Stomach (tissue), 9 donors: ENCODE results near the gene KLHDC7B. TPM values are rescaled to one million over a fixed set of nuclear protein-coding genes. Genes with fewer than 3 reads are reported as not detected.
"Not testable (repeated sequence)": the region's sequence is repeated elsewhere in the genome, so short reads cannot be mapped to it uniquely, and the experiment has no call there.

Experiments used
- DNase-seq, 2 donors: peaks; one replicate each; pipeline versions ENCODE4 v3.0.0 to v3.0.0-alpha.2; 2013 to 2019
- H3K27ac ChIP-seq, 5 donors: fragments of 200-600 bp in 4 of 5; sonication (generic) in 4 of 5; one replicate each; pipeline ENCODE4 v1.5.1; 2013 to 2019; ENCODE audit warnings: mild to moderate bottlenecking in 1 of 5, moderate library complexity in 1 of 5
- H3K27me3 ChIP-seq, 3 donors: fragments of 200-600 bp; sonication (generic); one replicate each; pipeline ENCODE4 v1.5.1; 2017 to 2019; ENCODE audit warnings: mixed run types in 1 of 3
- H3K36me3 ChIP-seq, 4 donors: fragments of 200-600 bp; sonication (generic); 1 replicate in 3 of 4; 2 replicates in 1 of 4; pipeline ENCODE4 v1.5.1; 2016 to 2019
- H3K4me1 ChIP-seq, 4 donors: fragments of 200-600 bp; sonication (generic); one replicate each; pipeline ENCODE4 v1.5.1; 2016 to 2019
- H3K4me3 ChIP-seq, 4 donors: fragments of 200-600 bp; sonication (generic) in 3 of 4; one replicate each; pipeline ENCODE4 v1.5.1; 2016 to 2019; ENCODE audit warnings: mild to moderate bottlenecking in 1 of 4
- H3K9me3 ChIP-seq, 4 donors: fragments of 200-600 bp; sonication (generic); one replicate each; pipeline ENCODE4 v1.5.1; 2016 to 2019
- CTCF ChIP-seq, 7 experiments: fragments of 450-650 bp in 4 of 7; fragments of 200-600 bp in 3 of 7; sonication (generic) in 3 of 7; IDR thresholded peaks; one replicate each; pipeline ENCODE4 v1.5.1; 2016 to 2019; ENCODE audit warnings: antibody characterized with exemption in 7 of 7, control low read depth in 2 of 7, mild to moderate bottlenecking in 1 of 7
- EP300 ChIP-seq: sonication (generic); formaldehyde crosslinking; IDR thresholded peaks from one replicate; pipeline ENCODE4 v1.6.1; 2017; ENCODE audit warnings: antibody characterized with exemption
- POLR2A ChIP-seq, 4 donors: fragments of 450-650 bp; IDR thresholded peaks; one replicate each; pipeline ENCODE4 v1.6.1; 2016; ENCODE audit warnings: antibody characterized with exemption in 4 of 4, control low read depth in 2 of 4, mild to moderate bottlenecking in 1 of 4, moderate library complexity in 1 of 4
- POLR2AphosphoS5 ChIP-seq, 3 donors: sonication (generic); formaldehyde crosslinking; IDR thresholded peaks; one replicate each; pipeline ENCODE4 v1.6.1; 2016; ENCODE audit warnings: antibody characterized with exemption in 3 of 3
- WGBS, 5 donors: extraction: QIAGEN DNeasy Blood & Tissue Kit in 3 of 5; methylation state at CpG; one replicate each; pipeline versions ENCODE4 v1.1.5 to v1.1.7; 2013 to 2018; 5-methylcytosine and 5-hydroxymethylcytosine counted together
- intact Hi-C: fragments of 100-400 bp; cut with DNase I; formaldehyde crosslinking; loops from one replicate; pipeline ENCODE4 v1.15.1; 2023; ENCODE audit warnings: low total_unique reads
- polyA plus RNA-seq, 3 donors: library from polyadenylated mRNA; stranded (reverse); fragments of 200-250 nt; gene quantifications; one replicate each; pipeline ENCODE4 v1.2.3, GENCODE V29; 2013
- total RNA-seq, 5 donors: library from RNA; depleted of rRNA; stranded (reverse); fragments of >200 nt; gene quantifications; one replicate each; pipeline versions ENCODE4 v1.1.0 to v1.2.3, GENCODE V29; 2014 to 2016
- donor health status: healthy with polysubstance abuse.
- donor health status: Bipolar disorder and iron deficiency.
- donor health status: healthy.

The KLHDC7B gene
- total and polyA plus RNA-seq, 8 donors: 0.25 to 0.46 TPM; not detected in 6

DNA sequence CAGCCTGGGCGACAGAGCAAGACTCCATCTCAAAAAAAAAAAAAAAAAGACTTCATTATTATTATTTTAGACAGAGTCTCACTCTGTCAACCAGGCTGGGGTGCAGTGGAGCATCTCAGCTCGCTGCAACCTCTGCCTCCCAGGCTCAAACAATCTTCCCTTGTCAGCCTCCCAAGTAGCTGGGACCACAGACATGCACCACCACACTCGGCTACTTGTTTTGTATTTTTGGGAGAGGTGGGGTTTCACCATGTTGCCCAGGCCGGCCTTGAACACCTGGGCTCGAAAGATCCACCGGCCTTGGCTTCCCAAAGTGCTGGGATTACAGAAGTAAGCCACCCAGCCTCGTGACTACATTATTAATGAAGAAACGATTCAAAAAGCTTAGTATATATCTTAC is 10.6 kb upstream of the KLHDC7B start:
- Histone ChIP-seq H3K27me3 (peaks cover 0 to 63% (median 0%) of the 10 kb centered on the region in 3 donors), H3K9me3 (no peaks in the 10 kb centered on the region), H3K4me1 (peaks cover 38 to 69% (median 42%) of the 10 kb centered on the region in 4 donors), H3K36me3 (no peaks in the 10 kb centered on the region), H3K4me3 (no peak overlapping the region), H3K27ac (peak overlapping the region in 2 of 5 donors; percentile 95 to 98)
- no peak for TF ChIP-seq POLR2AphosphoS5 (IDR thresholded peaks at IDR 0.05)
- no peak for TF ChIP-seq EP300
- intact Hi-C loops: no loop called here
- DNase-seq: no peak
- WGBS, 5 donors: 79 to 93% (median 88%) methylated on average over 7 to 8 of the region's 8 CpGs

DNA sequence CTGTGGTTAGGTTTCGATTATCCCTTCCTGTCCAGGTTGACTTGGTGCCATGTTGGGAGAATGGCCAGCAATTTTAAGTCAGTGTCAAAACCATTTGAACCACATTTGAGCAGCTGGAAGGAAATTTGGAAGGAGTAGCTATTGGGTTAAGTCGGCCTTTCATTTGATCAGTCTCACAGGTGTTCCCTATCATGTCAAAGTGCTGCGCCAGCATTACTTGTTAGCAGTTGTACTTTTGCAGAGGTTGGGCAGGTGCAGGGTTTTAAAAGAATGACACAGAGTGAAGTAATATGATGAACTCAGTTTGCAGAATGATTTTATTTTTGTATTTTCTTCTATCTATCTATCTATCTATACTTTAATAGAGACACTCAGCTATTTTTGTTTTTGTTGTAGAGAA is 9.5 kb upstream of the KLHDC7B start:
- DNase-seq: no peak
- Histone ChIP-seq H3K27ac (peak overlapping the region in 1 of 5 donors; percentile 98), H3K9me3 (no peaks in the 10 kb centered on the region), H3K27me3 (peaks cover 0 to 52% (median 0%) of the 10 kb centered on the region in 3 donors), H3K4me1 (peaks cover 29 to 68% (median 35%) of the 10 kb centered on the region in 4 donors), H3K4me3 (no peak overlapping the region), H3K36me3 (no peaks in the 10 kb centered on the region)
- whole genome bisulfite sequencing, 5 donors: 54 to 80% (median 73%) methylated on average over 3 of the region's 3 CpGs
- intact Hi-C loops: no loop called here
- TF ChIP-seq POLR2AphosphoS5 (IDR thresholded peaks at IDR 0.05) (no peak), POLR2A (IDR thresholded peaks at IDR 0.05) (no peak), CTCF (IDR thresholded peaks at IDR 0.05) (no peak)

GRCh38 chr22:50537765-50538164 is 7.9 kb upstream of the KLHDC7B start:
- no peak for TF ChIP-seq POLR2AphosphoS5 (IDR thresholded peaks at IDR 0.05)
- TF ChIP-seq EP300: no peak
- no peak for TF ChIP-seq POLR2A (IDR thresholded peaks at IDR 0.05)
- TF ChIP-seq CTCF (IDR thresholded peaks at IDR 0.05): no peak
- no peak for DNase-seq
- Histone ChIP-seq H3K4me1 (peaks cover 14 to 54% (median 23%) of the 10 kb centered on the region in 4 donors), H3K27ac (peak overlapping the region in 4 of 5 donors; percentile 80 to 98 (median 90)), H3K36me3 (no peaks in the 10 kb centered on the region), H3K27me3 (peaks cover 0 to 38% (median 0%) of the 10 kb centered on the region in 3 donors), H3K4me3 (no peak overlapping the region), H3K9me3 (no peaks in the 10 kb centered on the region)
- intact Hi-C loops: no loop called here
- WGBS, 5 donors: 83 to 93% (median 90%) methylated on average over 13 of the region's 13 CpGs

DNA sequence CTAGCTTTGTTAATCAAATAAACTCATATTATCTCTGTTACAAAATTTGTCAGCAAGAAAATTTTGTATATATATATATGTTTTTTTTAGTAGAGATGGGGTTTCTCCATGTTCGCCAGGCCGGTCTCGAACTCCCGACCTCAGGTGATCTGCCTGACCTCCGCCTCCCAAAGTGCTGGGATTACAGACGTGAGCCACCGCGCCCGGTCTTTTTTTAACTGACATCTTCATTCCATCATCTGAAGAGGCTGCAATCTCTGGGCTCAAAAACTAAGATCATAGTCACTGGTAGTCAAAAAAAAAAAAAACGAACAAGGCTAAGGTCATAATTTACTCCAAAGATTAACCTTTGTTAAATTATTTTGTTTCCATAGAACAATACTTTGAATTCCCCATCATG is 5.3 kb upstream of the KLHDC7B start:
- peaks cover 16 to 55% (median 32%) of the 10 kb centered on the region in 4 donors for H3K4me1 ChIP-seq
- DNase-seq: no peak
- peak overlapping the region in 4 of 5 donors; percentile 27 to 98 (median 86) for H3K27ac ChIP-seq
- intact Hi-C loops: no loop called here
- no peak overlapping the region for H3K4me3 ChIP-seq
- WGBS, 5 donors: 74 to 85% (median 77%) methylated on average over 10 of the region's 10 CpGs
- no peaks in the 10 kb centered on the region for H3K9me3 ChIP-seq
- TF ChIP-seq EP300 (no peak), POLR2A (IDR thresholded peaks at IDR 0.05) (no peak), POLR2AphosphoS5 (IDR thresholded peaks at IDR 0.05) (no peak)
- no peaks in the 10 kb centered on the region for H3K36me3 ChIP-seq
- peaks cover 0 to 35% (median 0%) of the 10 kb centered on the region in 3 donors for H3K27me3 ChIP-seq

DNA sequence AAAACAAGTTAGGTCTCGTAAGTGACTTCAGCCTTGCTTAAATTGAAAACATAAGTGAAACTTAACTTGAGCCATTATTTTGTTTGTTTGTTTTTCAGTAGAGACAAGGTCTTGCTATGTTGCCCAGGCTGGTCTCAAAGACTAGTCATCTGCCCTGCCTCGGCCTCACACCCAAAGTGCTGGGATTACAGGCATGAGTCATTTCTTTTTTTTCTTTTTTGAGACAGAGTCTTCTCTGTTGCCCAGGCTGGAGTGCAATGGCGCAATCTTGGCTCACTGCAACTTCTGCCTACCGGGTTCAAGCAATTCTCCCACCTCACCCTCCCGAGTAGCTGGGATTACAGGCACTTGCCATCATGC is 4.1 kb upstream of the KLHDC7B start:
- intact Hi-C loops, H3K4me3 ChIP-seq, H3K36me3 ChIP-seq, H3K9me3 ChIP-seq: not testable (repeated sequence)
- peak in 2 of 3 donors; percentile 56 to 65 for TF ChIP-seq POLR2AphosphoS5 (IDR thresholded peaks at IDR 0.05)
- H3K27me3 ChIP-seq: peaks cover 0 to 39% (median 3%) of the 10 kb centered on the region in 3 donors
- DNase-seq: peak in 1 of 2 donors; percentile 55
- 56 to 76% (median 68%) methylated on average over 5 of the region's 5 CpGs for WGBS, 5 donors
- peaks cover 17 to 56% (median 33%) of the 10 kb centered on the region in 4 donors for H3K4me1 ChIP-seq
- H3K27ac ChIP-seq: peak overlapping the region; percentile 27 to 98 (median 80)

GRCh38 chr22:50542416-50542927 is 3.2 kb upstream of the KLHDC7B start:
- peak in 1 of 2 donors; percentile 15 for DNase-seq
- peaks cover 6 to 45% (median 8%) of the 10 kb centered on the region in 3 donors for H3K27me3 ChIP-seq

More at GRCh38 chr22:50542416-50542927, 3.2 kb upstream of the KLHDC7B start:
- TF ChIP-seq EP300: no peak
- no peak for TF ChIP-seq POLR2AphosphoS5 (IDR thresholded peaks at IDR 0.05)
- WGBS, 5 donors: 83 to 91% (median 86%) methylated on average over 19 of the region's 19 CpGs
- peaks cover 17 to 61% (median 37%) of the 10 kb centered on the region in 4 donors for H3K4me1 ChIP-seq
- intact Hi-C loops: no loop called here
- no peaks in the 10 kb centered on the region for H3K36me3 ChIP-seq
- peak overlapping the region in 3 of 5 donors; percentile 25 to 98 (median 92) for H3K27ac ChIP-seq
- H3K9me3 ChIP-seq: no peaks in the 10 kb centered on the region
- no peak overlapping the region for H3K4me3 ChIP-seq
